ENCODE data around the gene MYH10.

Gene MYH10

GRCh38 chr17:8445536-8445935, 185.0 kb downstream of the MYH10 start:
- no peak overlapping the region for H3K4me2 ChIP-seq (ENCODE audit: low read length)
- peaks cover 15% of the 10 kb centered on the region for H3K79me2 ChIP-seq (ENCODE audit: insufficient read depth, low read length)
- no peak overlapping the region for H3K9ac ChIP-seq (ENCODE audit: low read length)
- H3F3A ChIP-seq (ENCODE audit: insufficient read depth, low read length) = no peaks in the 10 kb centered on the region
- no peak overlapping the region for H2AFZ ChIP-seq (ENCODE audit: low read length)
- H3K4me3 ChIP-seq (ENCODE audit: low read depth, low read length, poor library complexity, severe bottlenecking) = no peak overlapping the region
- no peaks in the 10 kb centered on the region for H3K27me3 ChIP-seq (ENCODE audit: insufficient read depth, low read length)
- TF ChIP-seq CTCF (IDR thresholded peaks at IDR 0.05; ENCODE audit: low read length) (no peak), EZH2 (IDR thresholded peaks at IDR 0.05; ENCODE audit: borderline replicate concordance, low read length) (no peak)
- no peaks in the 10 kb centered on the region for H3K9me3 ChIP-seq (ENCODE audit: low read length)
- H3K36me3 ChIP-seq (ENCODE audit: insufficient read depth, low read length) = peaks cover 60% of the 10 kb centered on the region
- no peaks in the 10 kb centered on the region for H4K20me1 ChIP-seq (ENCODE audit: insufficient read depth, low read length)
- no peaks in the 10 kb centered on the region for H3K4me1 ChIP-seq (ENCODE audit: insufficient read depth, low read length, severe bottlenecking)
- H3K9me2 ChIP-seq (ENCODE audit: low read depth, low read length) = no peaks in the 10 kb centered on the region
- H3K27ac ChIP-seq (ENCODE audit: low read depth, low read length, poor library complexity, severe bottlenecking) = no peak overlapping the region

GRCh38 chr17:8444494-8444893, 186.0 kb downstream of the MYH10 start:
- Histone ChIP-seq H3K9me3 (ENCODE audit: low read length) (no peaks in the 10 kb centered on the region), H3K4me3 (ENCODE audit: low read depth, low read length, poor library complexity, severe bottlenecking) (no peak overlapping the region), H2AFZ (ENCODE audit: low read length) (no peak overlapping the region), H3K36me3 (ENCODE audit: insufficient read depth, low read length) (peaks cover 62% of the 10 kb centered on the region), H3K9me2 (ENCODE audit: low read depth, low read length) (no peaks in the 10 kb centered on the region), H4K20me1 (ENCODE audit: insufficient read depth, low read length) (no peaks in the 10 kb centered on the region), H3K79me2 (ENCODE audit: insufficient read depth, low read length) (peaks cover 25% of the 10 kb centered on the region), H3F3A (ENCODE audit: insufficient read depth, low read length) (no peaks in the 10 kb centered on the region), H3K27ac (ENCODE audit: low read depth, low read length, poor library complexity, severe bottlenecking) (no peak overlapping the region), H3K27me3 (ENCODE audit: insufficient read depth, low read length) (no peaks in the 10 kb centered on the region), H3K4me1 (ENCODE audit: insufficient read depth, low read length, severe bottlenecking) (no peaks in the 10 kb centered on the region), H3K4me2 (ENCODE audit: low read length) (no peak overlapping the region), H3K9ac (ENCODE audit: low read length) (no peak overlapping the region)
- TF ChIP-seq EZH2 (IDR thresholded peaks at IDR 0.05; ENCODE audit: borderline replicate concordance, low read length) (no peak), CTCF (IDR thresholded peaks at IDR 0.05; ENCODE audit: low read length) (no peak)

DNA sequence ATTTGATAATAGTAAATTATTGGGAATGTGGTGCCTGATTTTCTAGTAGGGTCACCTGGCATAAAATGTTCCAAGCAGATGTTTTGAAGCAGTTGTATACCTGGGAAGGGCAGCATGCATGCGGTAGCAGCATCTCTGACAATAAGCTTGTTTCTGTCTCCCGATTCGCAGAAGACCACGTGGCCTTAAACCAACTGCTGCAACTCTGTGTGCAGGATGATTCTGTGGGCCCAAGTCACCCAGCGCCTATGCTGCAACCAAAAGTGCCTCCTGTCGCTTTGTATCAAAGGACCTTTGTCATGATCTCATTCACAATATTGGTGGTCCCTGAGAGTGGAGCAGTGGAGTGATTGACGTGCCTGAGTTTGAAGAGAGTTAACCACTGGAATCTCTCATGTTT, 186.8 kb downstream of the MYH10 start:
- no peaks in the 10 kb centered on the region for H4K20me1 ChIP-seq (ENCODE audit: insufficient read depth, low read length)
- H3K9me3 ChIP-seq (ENCODE audit: low read length) = no peaks in the 10 kb centered on the region
- H3K27ac ChIP-seq (ENCODE audit: low read depth, low read length, poor library complexity, severe bottlenecking) = no peak overlapping the region
- no peaks in the 10 kb centered on the region for H3K4me1 ChIP-seq (ENCODE audit: insufficient read depth, low read length, severe bottlenecking)
- no peaks in the 10 kb centered on the region for H3K9me2 ChIP-seq (ENCODE audit: low read depth, low read length)
- peaks cover 28% of the 10 kb centered on the region for H3K79me2 ChIP-seq (ENCODE audit: insufficient read depth, low read length)
- H3K9ac ChIP-seq (ENCODE audit: low read length) = no peak overlapping the region
- no peak overlapping the region for H3K4me3 ChIP-seq (ENCODE audit: low read depth, low read length, poor library complexity, severe bottlenecking)
- H3F3A ChIP-seq (ENCODE audit: insufficient read depth, low read length) = no peaks in the 10 kb centered on the region
- H3K4me2 ChIP-seq (ENCODE audit: low read length) = no peak overlapping the region
- no peaks in the 10 kb centered on the region for H3K27me3 ChIP-seq (ENCODE audit: insufficient read depth, low read length)
- no peak overlapping the region for H2AFZ ChIP-seq (ENCODE audit: low read length)
- TF ChIP-seq EZH2 (IDR thresholded peaks at IDR 0.05; ENCODE audit: borderline replicate concordance, low read length) (no peak), CTCF (IDR thresholded peaks at IDR 0.05; ENCODE audit: low read length) (no peak)
- H3K36me3 ChIP-seq (ENCODE audit: insufficient read depth, low read length) = peaks cover 54% of the 10 kb centered on the region

All from OCI-LY1 (cell line).